A549 treated with GW870086 at 1 μM for 4 hours (cell line): Measurements from ENCODE around the gene COG5. TPM values are rescaled to one million over a fixed set of nuclear protein-coding genes. Genes with fewer than 3 reads are reported as not detected.

Source experiments
- total RNA-seq: library from RNA; stranded (reverse); fragments of 200-300 nt; extraction: Qiagen RNA extraction; gene quantifications from 5 replicates; pipeline ENCODE4 v1.2.3, GENCODE V29; 2022; ENCODE audit warnings: low read depth

COG5 gene
- 6.4 to 12.2 TPM (median 10.9 TPM) in 5 replicates for total RNA-seq

DNA sequence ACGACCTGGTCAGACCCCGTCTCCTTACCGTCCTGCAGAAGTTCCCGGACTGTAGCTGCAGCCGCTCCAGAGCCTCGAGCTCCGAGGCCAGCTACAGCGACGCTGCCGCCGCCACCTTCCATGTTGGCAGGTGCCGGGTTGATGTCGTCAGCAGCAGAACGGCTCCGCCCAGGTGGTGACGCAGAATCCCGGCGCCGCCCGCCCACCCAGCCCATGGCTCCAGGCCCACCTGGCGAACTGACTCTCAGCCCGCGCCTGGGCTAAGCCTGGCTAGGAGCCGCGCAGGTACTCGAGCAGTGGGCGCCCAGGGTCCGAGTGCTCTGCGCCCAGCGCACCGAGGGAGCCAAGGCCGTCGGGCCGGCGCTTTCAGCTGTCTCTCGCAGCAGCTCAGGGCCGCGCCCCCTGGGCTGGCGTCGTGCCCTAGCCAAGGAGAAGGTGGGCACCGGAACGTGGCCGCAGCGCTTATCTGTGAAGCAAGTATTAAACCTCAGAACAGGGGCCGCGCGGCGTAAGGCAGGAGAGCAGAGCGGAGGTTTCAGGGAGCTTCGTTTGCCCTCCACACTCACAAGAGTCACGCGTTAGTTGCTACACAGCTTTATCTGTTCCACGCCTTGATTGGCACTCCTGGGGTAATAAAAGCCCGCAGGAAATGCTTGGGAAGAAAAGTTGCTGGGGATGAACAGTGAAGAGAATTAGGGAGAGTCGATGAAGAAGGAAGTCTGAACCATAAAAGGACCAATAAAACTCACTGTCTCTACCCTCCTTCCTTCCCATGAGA lies at the start of gene COG5, which contains the start of gene DUS4L:
TSS of gene COG5 (minus strand) at position 146 of the 778 bp plus-strand sequence. CDS start at position 122, 24 bp downstream.
TSS of gene DUS4L (plus strand) at position 197 of the 778 bp plus-strand sequence. CDS start 3,100 bp downstream, outside the sequence.

GRCh38 chr7:107579885-107580715 lies 16.4 kb upstream of the COG5 start, which contains the start of gene BCAP29:
BCAP29 (plus strand) TSS chr7:107580246; CDS start chr7:107580773, 527 bp downstream.

DNA sequence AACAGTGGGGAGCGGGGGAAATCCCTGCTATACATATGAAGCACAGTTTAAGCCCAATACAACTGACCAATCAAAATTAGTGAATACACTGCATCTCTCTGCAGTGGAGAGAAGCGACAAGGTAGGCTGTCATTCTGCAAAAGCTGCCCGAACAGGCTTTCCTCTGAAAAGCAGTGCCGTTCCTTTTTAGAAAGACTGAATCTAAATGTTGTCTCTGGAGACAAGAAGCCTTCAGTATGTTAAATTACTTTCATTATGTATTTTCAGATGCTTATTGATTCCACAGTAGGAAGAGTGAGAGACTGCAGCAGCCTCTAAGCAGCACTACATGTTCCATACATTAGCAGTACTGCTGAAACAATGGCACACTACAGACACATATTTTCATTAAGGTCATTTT lies 93.8 kb downstream of the COG5 start, which contains the start of gene GPR22:
TSS of gene GPR22 (plus strand) at position 129 of the 400 bp plus-strand sequence. CDS start 4,004 bp downstream, outside the sequence.

DNA sequence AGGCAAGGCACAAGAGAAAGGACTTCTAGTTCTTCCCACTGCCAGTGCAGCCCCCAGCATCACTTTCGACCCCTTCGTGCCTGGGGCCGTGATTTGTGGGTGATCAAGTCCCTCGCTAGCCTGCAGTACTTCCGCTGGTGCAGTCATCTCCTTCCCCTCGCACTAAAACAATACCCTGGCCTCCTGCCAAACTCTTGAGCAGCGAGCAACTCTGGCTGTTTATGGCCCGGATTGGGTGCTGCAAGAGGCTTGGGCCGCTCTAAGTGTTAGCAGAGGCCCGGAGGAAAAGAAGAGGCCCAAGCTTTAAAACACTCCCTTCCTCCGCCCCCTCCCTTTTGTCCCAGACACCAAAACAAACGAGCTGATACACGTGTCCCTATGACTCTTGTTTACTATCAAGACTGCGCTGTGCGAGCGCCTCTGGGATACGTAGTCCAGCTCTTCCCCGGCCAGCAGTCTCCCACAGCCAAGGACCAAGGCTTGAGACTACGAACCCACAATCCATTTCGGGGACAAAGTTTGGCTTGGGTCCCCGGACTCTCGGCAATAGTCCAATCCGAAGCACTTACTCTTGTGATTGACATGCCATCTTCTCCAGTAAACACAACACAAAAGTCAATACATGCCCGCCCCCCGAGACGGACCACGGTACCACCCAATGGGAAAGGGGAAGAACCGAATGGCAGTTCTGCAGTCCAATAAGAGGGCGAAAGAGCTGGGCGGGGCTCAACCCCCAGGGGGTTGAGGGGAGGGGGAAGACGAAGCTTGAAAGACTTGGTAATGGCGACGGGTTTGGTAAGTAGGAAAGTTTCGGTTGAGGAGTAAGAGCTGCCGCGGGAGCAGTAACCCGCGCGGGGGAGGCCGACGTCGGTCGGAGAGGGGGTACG lies 395.2 kb downstream of the COG5 start, which contains the start of gene HBP1:
TSS of gene HBP1 (plus strand) at position 771 of the 887 bp plus-strand sequence. CDS start 10,891 bp downstream, outside the sequence.

Other genes starting within 250 kb of the COG5 start
- gene GPR22, start 93.9 kb downstream of the COG5 start, total RNA-seq: not detected in 5 replicates
- gene DUS4L, start 51 bp upstream of the COG5 start, total RNA-seq: 7.9 to 10.9 TPM (median 10.1 TPM) in 5 replicates
- 34.3 to 42.7 TPM (median 40.7 TPM) in 5 replicates for gene BCAP29, start 16.3 kb upstream of the COG5 start, total RNA-seq
- gene SLC26A4, start 96.9 kb upstream of the COG5 start, total RNA-seq: 0.05 to 0.32 TPM (median 0.18 TPM) in 4 of 5 replicates, not detected in the other
- 27.9 to 53.1 TPM (median 31.2 TPM) in 5 replicates for gene CBLL1, start 180.2 kb upstream of the COG5 start, total RNA-seq
- not detected in 5 replicates for gene SLC26A3, start 239.3 kb upstream of the COG5 start, total RNA-seq